Measurements from ENCODE around the gene KIF16B.

- TF ChIP-seq CTCF (IDR thresholded peaks at IDR 0.05) (no peak), POLR2A (IDR thresholded peaks at IDR 0.05) (no peak)
Measured at GRCh38 chr20:16228722-16229121, 344.5 kb downstream of the KIF16B start.

All from lower leg skin (tissue), 3 donors.